GM06990 (cell line): ENCODE results near the gene DENND1A.

Experiments
- DNase-seq: peaks from one replicate; pipeline ENCODE4 v3.0.0-alpha.2; 2011; ENCODE audit not compliant: insufficient read length; ENCODE audit errors: extremely low read depth
- H3K27me3 ChIP-seq: replicated peaks from 2 replicates; pipeline ENCODE4 v1.6.0; 2011; ENCODE audit warnings: low read length; ENCODE audit not compliant: control insufficient read depth, insufficient read depth
- H3K36me3 ChIP-seq: 2 replicates; pipeline ENCODE4 v1.5.1; 2011; ENCODE audit warnings: low read length; ENCODE audit not compliant: control insufficient read depth, insufficient read depth
- H3K4me3 ChIP-seq: replicated peaks from 2 replicates; pipeline ENCODE4 v1.5.1; 2011; ENCODE audit warnings: low read depth, mild to moderate bottlenecking, control low read depth, low read length
- TF ChIP-seq, protein P1 (sequence below): IDR thresholded peaks from 2 replicates; pipeline ENCODE4 v1.5.1; 2011; ENCODE audit warnings: low read length, control low read depth, mild to moderate bottlenecking, inconsistent platforms; ENCODE audit not compliant: insufficient read depth, poor library complexity, severe bottlenecking

Gene DENND1A

DNA sequence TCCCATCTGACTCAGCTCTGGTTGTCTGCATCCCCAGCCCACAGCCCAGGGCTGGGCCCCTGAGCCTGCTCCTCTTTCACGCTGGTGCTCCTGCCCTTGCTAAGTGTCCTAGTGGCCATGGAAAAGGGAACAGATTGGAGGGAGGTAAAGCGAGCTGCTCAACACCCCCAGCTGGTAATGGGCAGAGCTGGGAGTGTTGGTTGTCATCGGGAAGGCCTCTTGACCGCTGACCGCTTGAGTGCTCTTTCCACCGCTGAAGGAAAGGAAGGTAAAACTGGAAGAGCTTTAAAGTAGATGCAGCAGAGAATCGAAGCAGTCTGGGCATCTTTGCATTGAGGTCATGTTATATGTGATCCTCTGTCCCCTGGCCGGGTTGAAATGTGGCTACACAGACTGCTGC is 513.8 kb downstream of the DENND1A start:
- H3K4me3 ChIP-seq, result no peak overlapping the region
- peaks cover 1% of the 10 kb centered on the region; the same call in 1 of the 2 replicates for H3K36me3 ChIP-seq
- no peak for DNase-seq
- TF ChIP-seq, protein P1, sequence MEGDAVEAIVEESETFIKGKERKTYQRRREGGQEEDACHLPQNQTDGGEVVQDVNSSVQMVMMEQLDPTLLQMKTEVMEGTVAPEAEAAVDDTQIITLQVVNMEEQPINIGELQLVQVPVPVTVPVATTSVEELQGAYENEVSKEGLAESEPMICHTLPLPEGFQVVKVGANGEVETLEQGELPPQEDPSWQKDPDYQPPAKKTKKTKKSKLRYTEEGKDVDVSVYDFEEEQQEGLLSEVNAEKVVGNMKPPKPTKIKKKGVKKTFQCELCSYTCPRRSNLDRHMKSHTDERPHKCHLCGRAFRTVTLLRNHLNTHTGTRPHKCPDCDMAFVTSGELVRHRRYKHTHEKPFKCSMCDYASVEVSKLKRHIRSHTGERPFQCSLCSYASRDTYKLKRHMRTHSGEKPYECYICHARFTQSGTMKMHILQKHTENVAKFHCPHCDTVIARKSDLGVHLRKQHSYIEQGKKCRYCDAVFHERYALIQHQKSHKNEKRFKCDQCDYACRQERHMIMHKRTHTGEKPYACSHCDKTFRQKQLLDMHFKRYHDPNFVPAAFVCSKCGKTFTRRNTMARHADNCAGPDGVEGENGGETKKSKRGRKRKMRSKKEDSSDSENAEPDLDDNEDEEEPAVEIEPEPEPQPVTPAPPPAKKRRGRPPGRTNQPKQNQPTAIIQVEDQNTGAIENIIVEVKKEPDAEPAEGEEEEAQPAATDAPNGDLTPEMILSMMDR, result no peak
- no peaks in the 10 kb centered on the region for H3K27me3 ChIP-seq

DNA sequence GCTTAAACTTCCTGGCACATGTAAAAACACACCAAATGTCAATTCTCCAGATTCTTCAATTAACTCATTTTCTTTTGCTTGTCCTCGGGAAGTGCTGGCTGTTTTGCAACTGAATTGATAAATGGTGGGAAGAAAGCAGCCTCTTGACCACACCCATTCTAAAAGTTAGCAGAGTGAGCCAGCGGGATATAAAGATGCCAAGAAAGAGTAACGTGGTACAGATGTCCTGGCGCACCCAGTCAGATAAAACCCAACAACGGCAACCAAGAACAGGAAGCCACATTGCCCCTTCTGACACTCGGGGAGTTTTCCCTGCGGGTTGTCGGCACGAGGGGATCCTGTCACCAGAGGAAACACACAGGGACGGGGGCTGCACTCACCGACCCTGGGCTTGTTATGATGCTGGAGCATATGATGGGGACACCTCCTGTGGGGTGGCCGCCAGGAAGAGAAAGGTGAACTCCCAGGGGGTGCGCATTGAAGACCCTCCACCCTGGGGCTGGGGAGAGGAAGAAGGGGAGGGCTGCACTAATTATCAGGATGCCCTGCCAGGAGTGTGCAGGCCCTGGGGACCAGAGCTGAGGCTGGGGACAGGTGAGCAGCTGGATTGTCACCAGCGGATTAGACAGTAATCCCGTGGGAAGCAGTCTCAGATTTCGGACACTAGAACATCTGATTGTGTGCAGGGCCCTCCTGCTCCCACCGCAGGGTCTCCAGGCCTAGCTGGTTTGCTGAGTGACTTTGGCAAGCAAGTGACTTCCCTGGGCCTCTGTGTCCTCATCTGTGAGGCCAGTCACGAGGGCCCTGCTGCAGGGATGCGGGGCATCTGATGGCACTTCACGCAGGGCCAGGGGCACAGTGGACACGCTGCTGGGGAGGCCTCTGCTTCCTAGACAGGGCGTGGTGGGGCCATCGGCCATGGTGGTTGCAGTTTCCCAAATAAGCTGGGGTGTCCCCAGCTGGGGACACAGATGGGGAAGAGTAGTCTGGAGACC is 514.7 kb downstream of the DENND1A start:
- no peak overlapping the region for H3K4me3 ChIP-seq
- TF ChIP-seq, protein P1, result no peak
- DNase-seq, result no peak
- peaks cover 1% of the 10 kb centered on the region; the same call in 1 of the 2 replicates for H3K36me3 ChIP-seq
- H3K27me3 ChIP-seq, result no peaks in the 10 kb centered on the region

GRCh38 chr9:123414204-123414603 is 515.7 kb downstream of the DENND1A start:
- DNase-seq, result no peak
- no peaks in the 10 kb centered on the region for H3K27me3 ChIP-seq
- no peak overlapping the region for H3K4me3 ChIP-seq
- peaks cover 1% of the 10 kb centered on the region; the same call in 1 of the 2 replicates for H3K36me3 ChIP-seq
- TF ChIP-seq, protein P1, result no peak

DNA sequence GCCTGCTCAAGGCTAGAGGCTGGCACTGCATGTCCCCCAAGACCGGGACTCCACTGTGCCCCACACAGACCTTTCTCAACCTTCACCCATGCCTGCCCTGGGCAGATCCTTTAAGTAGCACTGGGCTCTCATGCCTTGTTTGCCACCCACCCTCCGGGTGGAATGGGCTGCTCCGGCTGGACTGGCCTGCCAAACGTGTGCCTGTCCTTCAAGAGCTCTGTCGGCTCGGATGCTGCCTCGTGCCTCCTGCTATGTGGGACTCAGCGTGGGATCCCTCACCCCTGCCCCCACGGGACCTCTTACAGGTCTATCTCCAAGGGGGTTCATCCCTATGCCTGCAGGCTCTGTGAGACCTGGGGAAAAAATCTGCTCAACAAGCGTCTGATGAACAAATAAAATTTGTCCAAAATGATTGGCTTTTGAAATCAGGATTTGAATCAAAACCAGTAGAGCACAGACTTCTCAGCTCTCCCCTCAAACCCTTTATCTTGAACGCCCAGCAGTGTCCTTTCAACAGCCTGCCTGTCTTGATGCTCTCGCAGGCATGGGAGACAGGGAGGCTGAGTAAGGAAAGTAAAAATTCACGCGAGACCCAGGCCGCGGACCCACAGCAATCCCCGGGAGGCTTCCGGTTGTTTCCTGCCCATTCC is 517.6 kb downstream of the DENND1A start:
- TF ChIP-seq, protein P1, result no peak
- Histone ChIP-seq H3K4me3 (no peak overlapping the region), H3K27me3 (no peaks in the 10 kb centered on the region), H3K36me3 (peaks cover 1% of the 10 kb centered on the region; the same call in 1 of the 2 replicates)
- no peak for DNase-seq

GRCh38 chr9:123411636-123412035 is 518.3 kb downstream of the DENND1A start:
- Histone ChIP-seq H3K4me3 (no peak overlapping the region), H3K27me3 (no peaks in the 10 kb centered on the region), H3K36me3 (peaks cover 1% of the 10 kb centered on the region; the same call in 1 of the 2 replicates)
- TF ChIP-seq, protein P1, result no peak
- DNase-seq, result no peak
